Kidney epithelial cell (primary cell): ENCODE results near the gene SLC43A3. TPM values are rescaled to one million over a fixed set of nuclear protein-coding genes. Genes with fewer than 3 reads are reported as not detected.

Source experiments
- DNase-seq: peaks from one replicate; pipeline ENCODE4 v3.0.0-alpha.2; 2010; ENCODE audit warnings: low read depth
- H3K27me3 ChIP-seq: 2 replicates; pipeline ENCODE4 v1.6.0; 2011; ENCODE audit warnings: low read length; ENCODE audit not compliant: control insufficient read depth, insufficient read depth
- H3K36me3 ChIP-seq: 2 replicates; pipeline ENCODE4 v1.5.1; 2011; ENCODE audit warnings: low read length; ENCODE audit not compliant: control insufficient read depth, insufficient read depth
- H3K4me3 ChIP-seq: 2 replicates; pipeline ENCODE4 v1.5.1; 2011; ENCODE audit warnings: low read depth, mild to moderate bottlenecking, control low read depth, low read length
- total RNA-seq: library from RNA; depleted of rRNA; stranded (reverse); fragments of >200 nt; gene quantifications from 2 replicates; pipeline ENCODE4 v1.2.3, GENCODE V29; 2015
- TF ChIP-seq, protein P1 (sequence below): IDR thresholded peaks from 2 replicates; pipeline ENCODE4 v1.5.1; 2011; ENCODE audit warnings: mild to moderate bottlenecking, moderate library complexity, low read length, control low read depth, inconsistent platforms; ENCODE audit not compliant: insufficient read depth, poor library complexity, severe bottlenecking

The SLC43A3 gene
- 108 and 155 TPM in 2 replicates for total RNA-seq

DNA sequence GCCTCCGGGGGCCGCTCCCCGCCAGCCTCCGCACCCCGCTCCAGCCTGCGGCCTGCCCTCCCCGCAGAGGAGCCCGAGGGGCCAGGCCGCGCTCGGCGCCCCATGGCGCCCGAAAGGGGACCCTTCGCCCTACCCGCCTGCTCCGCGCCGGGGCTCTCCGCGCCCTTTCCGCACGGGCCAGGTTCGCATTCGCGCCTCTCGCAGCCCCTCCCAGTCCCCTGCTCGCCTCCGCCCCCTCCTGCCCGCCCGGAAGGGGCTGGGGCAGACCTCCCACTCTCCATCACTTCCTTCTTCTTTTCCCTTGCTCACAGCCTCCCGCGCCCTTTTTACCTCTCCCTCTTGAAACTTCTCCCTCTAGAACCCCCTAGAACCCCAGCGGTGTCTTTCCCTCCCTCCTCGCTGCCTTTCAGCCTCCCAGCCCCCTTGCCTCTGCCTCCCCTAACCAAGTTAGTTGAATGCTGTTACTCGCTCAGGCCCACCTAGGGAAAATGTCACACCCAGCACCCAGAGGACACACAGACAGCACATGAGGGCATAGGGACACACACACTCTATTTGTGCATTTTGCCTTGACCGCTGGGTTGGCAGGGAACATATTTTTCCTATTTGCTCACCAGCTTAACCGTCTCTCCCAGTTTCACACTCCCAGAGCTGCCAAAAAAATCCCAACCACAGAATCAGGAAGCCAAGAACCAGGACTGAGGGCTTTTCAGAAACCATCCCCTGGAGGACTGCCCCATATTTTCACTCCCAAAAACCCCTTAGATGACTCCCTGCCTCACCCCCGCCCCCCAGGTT lies at the start of gene SLC43A3:
Gene SLC43A3 (minus strand): TSS at position 193 of the 798 bp plus-strand sequence. CDS start 949 bp downstream, outside the sequence.
- DNase-seq, result peak; percentile 48
- no peaks in the 10 kb centered on the region for H3K27me3 ChIP-seq
- no peaks in the 10 kb centered on the region for H3K36me3 ChIP-seq
- peak within 1 kb of the TSS; percentile 39 for H3K4me3 ChIP-seq
- TF ChIP-seq, protein P1, sequence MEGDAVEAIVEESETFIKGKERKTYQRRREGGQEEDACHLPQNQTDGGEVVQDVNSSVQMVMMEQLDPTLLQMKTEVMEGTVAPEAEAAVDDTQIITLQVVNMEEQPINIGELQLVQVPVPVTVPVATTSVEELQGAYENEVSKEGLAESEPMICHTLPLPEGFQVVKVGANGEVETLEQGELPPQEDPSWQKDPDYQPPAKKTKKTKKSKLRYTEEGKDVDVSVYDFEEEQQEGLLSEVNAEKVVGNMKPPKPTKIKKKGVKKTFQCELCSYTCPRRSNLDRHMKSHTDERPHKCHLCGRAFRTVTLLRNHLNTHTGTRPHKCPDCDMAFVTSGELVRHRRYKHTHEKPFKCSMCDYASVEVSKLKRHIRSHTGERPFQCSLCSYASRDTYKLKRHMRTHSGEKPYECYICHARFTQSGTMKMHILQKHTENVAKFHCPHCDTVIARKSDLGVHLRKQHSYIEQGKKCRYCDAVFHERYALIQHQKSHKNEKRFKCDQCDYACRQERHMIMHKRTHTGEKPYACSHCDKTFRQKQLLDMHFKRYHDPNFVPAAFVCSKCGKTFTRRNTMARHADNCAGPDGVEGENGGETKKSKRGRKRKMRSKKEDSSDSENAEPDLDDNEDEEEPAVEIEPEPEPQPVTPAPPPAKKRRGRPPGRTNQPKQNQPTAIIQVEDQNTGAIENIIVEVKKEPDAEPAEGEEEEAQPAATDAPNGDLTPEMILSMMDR, result peak; percentile 2

DNA sequence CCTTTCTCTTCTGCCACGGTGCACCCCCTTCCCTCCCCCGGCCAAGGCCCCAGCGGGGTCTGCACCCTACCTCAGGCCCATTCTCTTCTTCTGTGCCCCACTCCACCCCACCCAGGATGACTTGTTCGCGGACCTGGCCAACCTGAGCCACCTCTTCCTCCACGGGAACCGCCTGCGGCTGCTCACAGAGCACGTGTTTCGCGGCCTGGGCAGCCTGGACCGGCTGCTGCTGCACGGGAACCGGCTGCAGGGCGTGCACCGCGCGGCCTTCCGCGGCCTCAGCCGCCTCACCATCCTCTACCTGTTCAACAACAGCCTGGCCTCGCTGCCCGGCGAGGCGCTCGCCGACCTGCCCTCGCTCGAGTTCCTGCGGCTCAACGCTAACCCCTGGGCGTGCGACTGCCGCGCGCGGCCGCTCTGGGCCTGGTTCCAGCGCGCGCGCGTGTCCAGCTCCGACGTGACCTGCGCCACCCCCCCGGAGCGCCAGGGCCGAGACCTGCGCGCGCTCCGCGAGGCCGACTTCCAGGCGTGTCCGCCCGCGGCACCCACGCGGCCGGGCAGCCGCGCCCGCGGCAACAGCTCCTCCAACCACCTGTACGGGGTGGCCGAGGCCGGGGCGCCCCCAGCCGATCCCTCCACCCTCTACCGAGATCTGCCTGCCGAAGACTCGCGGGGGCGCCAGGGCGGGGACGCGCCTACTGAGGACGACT lies 49.3 kb upstream of the SLC43A3 start:
- Histone ChIP-seq H3K36me3 (no peaks in the 10 kb centered on the region), H3K4me3 (peak overlapping the region; percentile 0), H3K27me3 (peaks cover 53% of the 10 kb centered on the region)
- no peak for DNase-seq
- TF ChIP-seq, protein P1, result no peak

DNA sequence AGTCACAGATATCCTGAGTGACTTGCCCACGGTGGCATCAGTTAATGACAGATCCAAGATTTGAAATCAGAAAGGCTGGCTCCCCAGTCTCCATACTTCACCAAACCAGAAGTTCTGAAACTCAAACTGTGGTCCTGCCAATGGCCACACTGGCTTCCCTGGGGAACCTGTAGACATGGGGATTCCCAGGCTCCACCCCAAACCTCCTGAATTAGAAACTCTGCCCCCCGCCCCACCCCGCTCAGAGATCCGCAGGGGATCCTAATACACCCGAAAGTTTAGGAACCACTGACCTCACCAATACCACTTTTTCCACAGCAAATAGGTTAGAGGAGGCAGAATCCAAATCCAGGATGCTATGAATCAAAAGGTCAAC lies 48.7 kb upstream of the SLC43A3 start:
- Histone ChIP-seq H3K4me3 (no peak overlapping the region), H3K27me3 (peaks cover 48% of the 10 kb centered on the region), H3K36me3 (no peaks in the 10 kb centered on the region)
- TF ChIP-seq, protein P1, result no peak
- no peak for DNase-seq

DNA sequence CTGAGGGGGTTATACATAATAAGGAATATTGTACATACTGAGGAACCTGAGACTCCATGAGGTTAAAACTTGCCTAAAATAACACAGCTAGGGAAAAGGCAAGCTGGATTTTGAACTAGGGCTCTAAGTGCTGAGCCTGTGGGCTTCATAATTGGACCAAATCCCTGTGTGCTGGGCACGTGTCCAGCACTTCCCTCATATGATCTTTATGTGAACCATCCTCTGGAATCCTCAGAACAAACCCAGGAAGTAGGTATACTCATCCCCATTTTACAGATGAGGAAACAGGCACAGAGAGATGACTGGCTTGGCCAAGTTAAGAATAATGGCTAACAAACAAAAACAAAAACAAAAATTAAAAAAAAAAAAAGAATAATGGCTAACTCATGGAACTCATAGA lies 48.3 kb upstream of the SLC43A3 start:
- Histone ChIP-seq H3K27me3 (peaks cover 48% of the 10 kb centered on the region), H3K36me3 (no peaks in the 10 kb centered on the region), H3K4me3 (no peak overlapping the region)
- TF ChIP-seq, protein P1, result no peak
- DNase-seq, result no peak

DNA sequence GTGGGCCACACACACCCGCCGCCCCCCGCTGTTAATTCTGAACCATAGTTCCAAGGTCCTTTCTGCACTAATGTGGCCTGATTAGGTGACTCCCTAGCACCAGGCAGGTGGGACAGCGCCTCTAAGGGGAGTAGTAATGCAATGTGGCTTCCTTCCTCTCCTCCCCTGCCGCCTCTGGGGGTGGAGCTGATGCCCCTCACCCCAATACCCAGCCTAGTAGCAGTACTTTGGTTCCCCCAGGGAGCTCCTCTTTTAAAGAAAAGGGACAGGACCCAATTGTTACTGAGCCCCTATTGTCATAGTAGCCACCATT lies 47.8 kb upstream of the SLC43A3 start:
- Histone ChIP-seq H3K4me3 (no peak overlapping the region), H3K36me3 (no peaks in the 10 kb centered on the region), H3K27me3 (peaks cover 48% of the 10 kb centered on the region)
- TF ChIP-seq, protein P1, result no peak
- DNase-seq, result no peak
